ENCODE measurements around the gene ARSA. TPM values are rescaled to one million over a fixed set of nuclear protein-coding genes. Genes with fewer than 3 reads are reported as not detected.

Gene ARSA
- total RNA-seq, 1 experiment from 2014 or later, result 10.3 TPM

GRCh38 chr22:50576070-50576469 is 51.9 kb downstream of the ARSA start:
- Mint-ChIP-seq H3K36me3 (ENCODE audit: insufficient read depth in 1 of 3, low read depth in 3 of 3) (peaks cover 4 to 69% (median 63%) of the 10 kb centered on the region in 3 experiments), H3K4me1 (no peaks in the 10 kb centered on the region), H3K4me3 (no peak overlapping the region), H3K27ac (peak overlapping the region in 1 of 3 experiments; percentile 46; a peak in 1 of 7 replicates), H3K27me3 (ENCODE audit: low read depth) (no peaks in the 10 kb centered on the region; the same call in 1 of the 2 replicates), H3K9me3 (no peaks in the 10 kb centered on the region)
- Histone ChIP-seq H2BK15ac (ENCODE audit: low read depth, low read length) (no peak overlapping the region), H3K27ac (ENCODE audit: insufficient read length, low read depth, low read length) (no peak overlapping the region), H4K91ac (ENCODE audit: insufficient read length, low read depth, low read length) (no peak overlapping the region), H3K56ac (ENCODE audit: insufficient read length, low read depth, low read length) (no peak overlapping the region), H2BK12ac (ENCODE audit: insufficient read length, low read depth, low read length) (no peak overlapping the region), H3K4ac (ENCODE audit: low read depth, low read length) (no peak overlapping the region), H3K79me1 (ENCODE audit: insufficient read depth, low read depth, low read length, poor library complexity, severe bottlenecking) (no peaks in the 10 kb centered on the region), H3K4me1 (ENCODE audit: insufficient read depth, low read length) (no peaks in the 10 kb centered on the region), H3K18ac (ENCODE audit: insufficient read length, low read depth, low read length) (no peak overlapping the region), H4K5ac (ENCODE audit: insufficient read length, low read depth, low read length) (no peak overlapping the region), H2AFZ (ENCODE audit: low read length) (no peak overlapping the region), H2BK5ac (ENCODE audit: insufficient read length, low read length) (no peak overlapping the region), H3K14ac (ENCODE audit: insufficient read depth, low read length) (no peak overlapping the region), H3K79me2 (ENCODE audit: insufficient read depth, low read length) (no peaks in the 10 kb centered on the region), H3T11ph (ENCODE audit: low read length) (no peak overlapping the region), H3K23me2 (ENCODE audit: insufficient read length, low read depth, low read length, poor library complexity, severe bottlenecking) (no peaks in the 10 kb centered on the region), H3K27me3 (ENCODE audit: insufficient read depth, low read length) (no peaks in the 10 kb centered on the region), H3K4me2 (ENCODE audit: insufficient read depth, insufficient read length, low read length) (no peak overlapping the region), H2AK5ac (ENCODE audit: insufficient read length, low read length) (no peak overlapping the region), H3K9me3 (ENCODE audit: control insufficient read depth, low read depth, low read length) (no peaks in the 10 kb centered on the region), H4K8ac (replicated peaks; ENCODE audit: insufficient read length, low read depth, low read length) (no peak overlapping the region), H4K20me1 (ENCODE audit: control insufficient read depth, insufficient read depth, insufficient read length) (no peaks in the 10 kb centered on the region), H2BK120ac (ENCODE audit: low read depth, low read length, poor library complexity, severe bottlenecking) (no peak overlapping the region), H3K23ac (ENCODE audit: insufficient read length, low read depth, low read length) (no peak overlapping the region), H3K9ac (ENCODE audit: extremely low read depth, insufficient read length, low read length) (no peak overlapping the region), H2BK20ac (ENCODE audit: low read depth, low read length, poor library complexity, severe bottlenecking) (no peak overlapping the region)
- TF ChIP-seq CTCF (conservative IDR thresholded peaks at IDR 0.05), result peak; percentile 49; the same call in 2 of the 3 replicates
- WGBS (ENCODE audit: extremely low coverage, insufficient read length, low lambda C conversion rate), result no CpG with 5 or more reads among the region's 5 CpGs
- peak; percentile 55 for DNase-seq

All from H9 (cell line).